ENCODE measurements around the gene THBD. TPM values are rescaled to one million over a fixed set of nuclear protein-coding genes. Genes with fewer than 3 reads are reported as not detected.
A peak's percentile ranks its signal among the peaks of the same experiment; 100 is the strongest.

Gene THBD
- total RNA-seq, 4 donors from 2014 or later = 39.7 to 329 (median 241) TPM

DNA sequence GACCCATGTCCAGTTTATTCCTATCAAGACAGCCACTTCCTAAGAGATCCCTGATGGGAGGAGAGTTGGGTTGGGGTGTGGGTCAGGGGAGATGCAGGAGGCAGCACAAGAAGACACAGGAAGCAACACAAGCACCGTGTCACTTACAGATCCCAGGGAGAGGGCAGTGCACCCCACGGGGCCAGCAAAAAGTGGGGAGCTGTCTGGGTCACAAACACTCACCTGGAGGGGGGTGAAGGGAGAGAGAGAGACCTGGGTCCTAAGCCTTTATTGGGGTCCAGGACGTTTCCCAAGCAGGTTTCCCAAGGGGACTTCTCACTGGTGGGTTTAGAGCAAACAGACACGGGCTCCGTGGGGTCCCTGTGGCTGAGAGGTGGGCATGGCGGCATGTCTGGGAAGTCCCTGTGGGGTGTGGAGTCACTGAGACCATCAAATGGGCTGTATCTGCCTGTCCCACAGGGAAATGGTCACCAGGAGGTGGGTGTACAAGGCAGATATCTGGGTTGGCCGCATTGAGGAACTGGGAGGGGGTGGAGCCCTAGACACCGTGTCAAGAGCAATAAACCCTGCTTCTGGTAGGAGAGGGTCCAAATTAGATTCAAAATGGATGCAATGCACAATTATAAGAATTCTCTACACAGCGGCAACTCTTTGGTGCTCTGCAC lies 38.2 kb upstream of the THBD start:
- DNase-seq (ENCODE audit: low spot score in 2 of 2) = no peak
- 70% methylated on average over 9 of the region's 9 CpGs for WGBS

DNA sequence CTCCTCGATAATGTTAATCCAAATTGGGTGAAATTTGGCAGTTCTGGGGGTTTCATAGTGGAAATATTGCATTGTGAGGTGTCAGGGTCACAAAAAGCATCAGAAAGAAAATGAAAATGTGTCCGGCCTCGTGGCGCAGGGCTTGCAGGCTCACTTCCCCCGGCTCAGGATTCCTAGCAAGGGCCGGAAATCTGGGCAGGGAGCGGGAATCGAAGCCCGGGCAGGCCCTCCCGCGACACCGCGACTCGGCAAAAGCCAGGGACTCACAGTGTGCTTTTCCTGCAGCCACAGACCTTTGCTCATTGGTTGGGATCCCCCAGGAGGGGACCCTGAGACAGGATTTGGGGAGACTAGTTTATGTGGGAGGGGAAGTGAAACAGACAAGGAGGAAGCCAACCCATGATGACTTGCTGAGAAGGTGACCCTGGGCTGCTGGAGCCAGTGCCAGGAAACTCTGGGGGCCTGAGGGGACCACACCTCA lies 37.5 kb upstream of the THBD start:
- H3K4me1 ChIP-seq = peaks cover 33% of the 10 kb centered on the region
- peak overlapping the region; percentile 85 for H3K27ac ChIP-seq
- DNase-seq (ENCODE audit: low spot score in 2 of 2) = no peak
- no peaks in the 10 kb centered on the region for H3K27me3 ChIP-seq
- WGBS = 84% methylated on average over 13 of the region's 14 CpGs
- H3K36me3 ChIP-seq = no peaks in the 10 kb centered on the region
- no peak for TF ChIP-seq POLR2A (IDR thresholded peaks at IDR 0.05)
- H3K4me3 ChIP-seq = no peak overlapping the region
- H3K9me3 ChIP-seq = no peaks in the 10 kb centered on the region

More for the DNA sequence above, 38.2 kb upstream of the THBD start:
- Histone ChIP-seq H3K4me1 (peaks cover 28% of the 10 kb centered on the region), H3K27me3 (no peaks in the 10 kb centered on the region), H3K27ac (peak overlapping the region; percentile 85), H3K4me3 (no peak overlapping the region), H3K36me3 (no peaks in the 10 kb centered on the region), H3K9me3 (no peaks in the 10 kb centered on the region)
- TF ChIP-seq, protein P1, sequence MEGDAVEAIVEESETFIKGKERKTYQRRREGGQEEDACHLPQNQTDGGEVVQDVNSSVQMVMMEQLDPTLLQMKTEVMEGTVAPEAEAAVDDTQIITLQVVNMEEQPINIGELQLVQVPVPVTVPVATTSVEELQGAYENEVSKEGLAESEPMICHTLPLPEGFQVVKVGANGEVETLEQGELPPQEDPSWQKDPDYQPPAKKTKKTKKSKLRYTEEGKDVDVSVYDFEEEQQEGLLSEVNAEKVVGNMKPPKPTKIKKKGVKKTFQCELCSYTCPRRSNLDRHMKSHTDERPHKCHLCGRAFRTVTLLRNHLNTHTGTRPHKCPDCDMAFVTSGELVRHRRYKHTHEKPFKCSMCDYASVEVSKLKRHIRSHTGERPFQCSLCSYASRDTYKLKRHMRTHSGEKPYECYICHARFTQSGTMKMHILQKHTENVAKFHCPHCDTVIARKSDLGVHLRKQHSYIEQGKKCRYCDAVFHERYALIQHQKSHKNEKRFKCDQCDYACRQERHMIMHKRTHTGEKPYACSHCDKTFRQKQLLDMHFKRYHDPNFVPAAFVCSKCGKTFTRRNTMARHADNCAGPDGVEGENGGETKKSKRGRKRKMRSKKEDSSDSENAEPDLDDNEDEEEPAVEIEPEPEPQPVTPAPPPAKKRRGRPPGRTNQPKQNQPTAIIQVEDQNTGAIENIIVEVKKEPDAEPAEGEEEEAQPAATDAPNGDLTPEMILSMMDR (IDR thresholded peaks at IDR 0.05) = no peak
- no peak for TF ChIP-seq POLR2AphosphoS5 (IDR thresholded peaks at IDR 0.05)
- no peak for TF ChIP-seq EP300 (IDR thresholded peaks at IDR 0.05)
- no peak for TF ChIP-seq POLR2A (IDR thresholded peaks at IDR 0.05)

DNA sequence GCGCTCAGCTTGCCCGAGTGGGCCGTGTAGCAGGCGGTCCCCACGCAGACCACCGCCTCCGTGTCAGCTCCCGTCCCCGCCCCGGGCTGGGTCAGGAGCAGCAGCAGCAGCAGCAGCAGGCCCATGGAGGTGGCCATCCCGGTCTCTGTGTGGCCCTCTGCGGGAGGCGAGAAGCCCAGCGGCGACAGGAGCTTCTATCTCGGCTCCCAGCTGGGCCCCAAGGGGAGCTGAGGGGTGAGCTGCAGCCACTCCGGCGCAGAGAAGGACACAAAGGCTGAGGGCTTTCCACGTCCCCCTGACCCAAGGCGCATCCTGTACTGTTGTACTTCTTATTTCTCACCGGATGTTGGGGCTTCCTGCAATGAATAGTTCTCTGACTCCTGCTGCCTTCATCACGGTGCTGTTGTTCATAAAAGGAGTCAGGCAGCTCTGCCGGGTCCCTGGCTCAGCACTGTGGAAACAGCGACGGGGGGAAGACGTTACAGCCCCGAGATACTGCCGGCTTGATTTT lies 36.6 kb upstream of the THBD start, which contains the start of gene CD93:
Gene CD93, minus strand, starts transcription at position 269 of the 511 bp plus-strand sequence. Its CDS starts 132 bp downstream, at position 137.
- peak within 1 kb of the TSS; percentile 85 for H3K27ac ChIP-seq
- H3K4me1 ChIP-seq = peaks cover 33% of the 10 kb centered on the region
- DNase-seq (ENCODE audit: low spot score in 2 of 2) = peak in 1 of 2 donors; percentile 78
- H3K4me3 ChIP-seq = peak within 1 kb of the TSS; percentile 43
- 52% methylated on average over 10 of the region's 28 CpGs for WGBS
- no peaks in the 10 kb centered on the region for H3K9me3 ChIP-seq
- H3K27me3 ChIP-seq = no peaks in the 10 kb centered on the region
- TF ChIP-seq EP300 (IDR thresholded peaks at IDR 0.05) = no peak
- H3K36me3 ChIP-seq = no peaks in the 10 kb centered on the region

DNA sequence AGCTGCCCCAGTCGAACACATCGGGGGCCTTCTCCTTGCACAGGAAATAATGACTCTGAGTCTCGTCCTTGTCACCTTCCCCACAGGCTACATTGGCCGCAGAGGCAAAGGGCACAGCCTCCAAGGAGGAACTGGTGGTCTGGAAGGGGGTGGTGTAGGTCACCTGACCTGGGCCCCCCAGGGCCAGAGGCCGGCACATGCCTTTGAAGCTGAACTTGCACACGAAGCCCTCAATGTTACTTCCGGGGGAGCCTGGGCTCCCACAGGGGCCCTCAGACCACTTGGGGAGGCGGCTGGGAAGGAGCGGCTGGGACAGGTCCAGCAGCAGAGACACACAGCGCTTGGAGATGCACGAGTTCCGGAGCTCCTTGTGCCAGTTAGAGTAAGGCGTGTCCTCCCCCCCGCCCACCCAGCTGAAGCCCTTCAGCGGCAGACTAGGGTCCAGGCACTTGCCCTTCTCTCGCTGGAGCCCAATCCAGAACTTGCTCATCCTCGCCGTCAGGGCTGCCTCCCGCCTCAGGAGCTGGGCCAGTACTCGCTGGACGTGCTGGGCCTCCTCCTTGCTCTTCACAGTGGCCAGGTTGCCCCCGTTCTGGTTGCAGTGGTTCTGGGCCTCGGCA lies 36.1 kb upstream of the THBD start:
- Histone ChIP-seq H3K4me3 (peak overlapping the region; percentile 43), H3K27me3 (no peaks in the 10 kb centered on the region), H3K9me3 (no peaks in the 10 kb centered on the region), H3K36me3 (no peaks in the 10 kb centered on the region), H3K27ac (peak overlapping the region; percentile 85), H3K4me1 (peaks cover 33% of the 10 kb centered on the region)
- peak in 1 of 2 donors; percentile 61 for DNase-seq (ENCODE audit: low spot score in 2 of 2)
- 80% methylated on average over 15 of the region's 23 CpGs for WGBS
- no peak for TF ChIP-seq POLR2AphosphoS5 (IDR thresholded peaks at IDR 0.05)
- TF ChIP-seq EP300 (IDR thresholded peaks at IDR 0.05) = no peak
- TF ChIP-seq, protein P1 (IDR thresholded peaks at IDR 0.05) = no peak
- TF ChIP-seq POLR2A (IDR thresholded peaks at IDR 0.05) = no peak

DNA sequence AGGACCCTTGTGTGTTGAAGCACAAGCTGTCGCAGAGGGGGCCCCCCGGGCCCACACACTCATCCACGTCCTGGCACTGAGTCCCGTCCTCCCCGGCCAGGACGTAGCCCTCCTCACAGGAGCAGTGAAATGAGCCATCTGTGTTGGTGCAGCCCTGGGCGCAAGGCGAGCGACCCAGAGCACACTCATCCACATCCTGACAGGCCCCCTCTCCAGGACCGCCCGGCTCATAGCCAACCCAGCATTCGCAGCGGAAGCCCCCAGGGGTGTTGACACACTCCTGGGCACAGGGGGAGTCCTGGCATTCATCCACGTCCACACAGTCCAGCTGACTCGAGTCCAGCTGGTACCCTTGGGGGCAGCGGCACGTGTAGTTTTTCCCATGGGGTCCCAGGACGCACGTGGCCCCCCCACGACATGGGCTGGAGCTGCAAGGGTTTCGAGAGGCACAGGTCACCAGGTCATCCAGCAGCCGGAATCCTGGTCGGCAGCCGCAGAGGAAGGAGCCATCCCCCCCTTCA lies 35.4 kb upstream of the THBD start:
- Histone ChIP-seq H3K27me3 (no peaks in the 10 kb centered on the region), H3K4me1 (peaks cover 33% of the 10 kb centered on the region), H3K36me3 (no peaks in the 10 kb centered on the region), H3K9me3 (no peaks in the 10 kb centered on the region), H3K27ac (peak overlapping the region; percentile 85), H3K4me3 (peak overlapping the region; percentile 43)
- WGBS = 74% methylated on average over 8 of the region's 24 CpGs
- no peak for TF ChIP-seq POLR2A (IDR thresholded peaks at IDR 0.05)
- no peak for TF ChIP-seq POLR2AphosphoS5 (IDR thresholded peaks at IDR 0.05)
- TF ChIP-seq, protein P1 (IDR thresholded peaks at IDR 0.05) = no peak
- TF ChIP-seq EP300 (IDR thresholded peaks at IDR 0.05) = no peak
- no peak for DNase-seq (ENCODE audit: low spot score in 2 of 2)
